ENCODE results near the gene MUC7. TPM values are rescaled to one million over a fixed set of nuclear protein-coding genes. Genes with fewer than 3 reads are reported as not detected.

Gene MUC7
- total RNA-seq = not detected in 2 replicates

DNA sequence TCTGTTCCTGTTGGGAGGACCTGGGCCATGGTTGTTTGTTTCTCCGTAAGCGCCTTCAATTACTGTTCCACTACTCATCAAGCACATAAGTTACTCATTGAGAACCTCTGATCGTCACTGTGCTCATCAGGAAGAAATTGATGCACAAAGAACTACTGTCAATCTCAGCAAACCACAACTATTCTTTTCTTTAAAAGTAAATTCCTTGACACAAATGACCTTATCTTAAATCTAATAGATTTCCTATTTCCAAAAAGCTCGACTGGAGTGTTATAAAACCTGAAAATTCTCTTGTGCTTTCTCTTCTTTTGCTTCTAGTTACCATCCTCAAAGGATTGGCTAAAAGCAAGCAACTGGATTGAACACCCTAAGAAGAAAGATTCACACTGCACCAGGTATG, at the start of gene MUC7:
Gene MUC7, plus strand, starts transcription at position 301 of the 400 bp plus-strand sequence. CDS start 1,825 bp downstream, outside the sequence.
- H3K4me1 Mint-ChIP-seq = no peaks in the 10 kb centered on the region
- no peaks in the 10 kb centered on the region for H3K27me3 Mint-ChIP-seq
- H3K36me3 Mint-ChIP-seq (ENCODE audit: low read depth) = no peaks in the 10 kb centered on the region
- TF ChIP-seq, protein P1, sequence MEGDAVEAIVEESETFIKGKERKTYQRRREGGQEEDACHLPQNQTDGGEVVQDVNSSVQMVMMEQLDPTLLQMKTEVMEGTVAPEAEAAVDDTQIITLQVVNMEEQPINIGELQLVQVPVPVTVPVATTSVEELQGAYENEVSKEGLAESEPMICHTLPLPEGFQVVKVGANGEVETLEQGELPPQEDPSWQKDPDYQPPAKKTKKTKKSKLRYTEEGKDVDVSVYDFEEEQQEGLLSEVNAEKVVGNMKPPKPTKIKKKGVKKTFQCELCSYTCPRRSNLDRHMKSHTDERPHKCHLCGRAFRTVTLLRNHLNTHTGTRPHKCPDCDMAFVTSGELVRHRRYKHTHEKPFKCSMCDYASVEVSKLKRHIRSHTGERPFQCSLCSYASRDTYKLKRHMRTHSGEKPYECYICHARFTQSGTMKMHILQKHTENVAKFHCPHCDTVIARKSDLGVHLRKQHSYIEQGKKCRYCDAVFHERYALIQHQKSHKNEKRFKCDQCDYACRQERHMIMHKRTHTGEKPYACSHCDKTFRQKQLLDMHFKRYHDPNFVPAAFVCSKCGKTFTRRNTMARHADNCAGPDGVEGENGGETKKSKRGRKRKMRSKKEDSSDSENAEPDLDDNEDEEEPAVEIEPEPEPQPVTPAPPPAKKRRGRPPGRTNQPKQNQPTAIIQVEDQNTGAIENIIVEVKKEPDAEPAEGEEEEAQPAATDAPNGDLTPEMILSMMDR (IDR thresholded peaks at IDR 0.05) = no peak
- no peak within 1 kb of the TSS for H3K27ac Mint-ChIP-seq
- peaks cover 9% of the 10 kb centered on the region for H3K9me3 Mint-ChIP-seq
- POLR2A ChIA-PET = no interaction called here
- ATAC-seq (ENCODE audit: low read depth) (no peak), DNase-seq (no peak)
- intact Hi-C loops (cut with micrococcal nuclease) = no loop called here
- CTCF ChIA-PET = no interaction called here
- no peak within 1 kb of the TSS for H3K4me3 Mint-ChIP-seq

DNA sequence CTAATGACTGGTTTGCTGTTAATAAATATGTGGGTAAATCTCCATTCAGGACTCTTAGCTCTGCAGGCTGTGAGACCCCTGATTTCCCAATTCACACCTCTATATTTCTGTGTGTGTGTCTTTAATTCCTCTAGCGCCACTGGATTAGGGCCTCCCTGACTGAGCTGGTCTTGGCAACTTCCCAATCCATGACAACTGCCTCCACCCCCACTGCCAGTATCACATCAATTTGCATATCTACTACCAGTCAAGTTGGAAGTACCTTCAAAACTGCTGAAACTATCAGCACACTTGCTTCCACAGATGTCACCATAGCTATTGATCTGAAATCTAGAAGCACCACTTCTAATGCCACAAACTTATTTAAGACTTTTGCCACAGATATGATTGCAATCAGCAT, 46.7 kb upstream of the MUC7 start:
- intact Hi-C loops (cut with micrococcal nuclease) = no loop called here
- H3K9me3 Mint-ChIP-seq = peaks cover 6% of the 10 kb centered on the region
- CTCF ChIA-PET = no interaction called here
- H3K4me1 Mint-ChIP-seq = no peaks in the 10 kb centered on the region
- no peak overlapping the region for H3K27ac Mint-ChIP-seq
- POLR2A ChIA-PET = no interaction called here
- TF ChIP-seq, protein P1 (IDR thresholded peaks at IDR 0.05) = no peak
- no peak overlapping the region for H3K4me3 Mint-ChIP-seq
- no peaks in the 10 kb centered on the region for H3K27me3 Mint-ChIP-seq
- no peaks in the 10 kb centered on the region for H3K36me3 Mint-ChIP-seq (ENCODE audit: low read depth)
- no peak for DNase-seq
- ATAC-seq (ENCODE audit: low read depth) = no peak

DNA sequence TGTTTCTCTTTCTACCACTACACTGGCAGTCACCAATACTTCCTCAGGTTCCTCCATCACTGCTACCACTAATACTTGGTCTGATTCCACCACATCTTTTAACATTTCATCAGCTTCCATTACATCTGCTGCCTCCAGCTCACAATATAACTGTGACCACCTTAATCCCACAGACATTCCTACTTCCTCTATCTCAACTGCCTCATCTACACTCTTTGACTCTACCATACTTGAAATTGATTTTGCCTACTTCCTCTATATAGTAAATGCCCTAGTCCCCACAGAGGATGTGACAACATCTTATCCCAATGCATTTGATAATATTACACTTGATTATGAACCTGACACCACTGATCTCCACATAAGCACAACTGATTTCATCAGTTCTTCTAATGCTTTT, 45.2 kb upstream of the MUC7 start:
- intact Hi-C loops (cut with micrococcal nuclease) = no loop called here
- ATAC-seq (ENCODE audit: low read depth) (no peak), DNase-seq (no peak)
- Mint-ChIP-seq H3K9me3 (peaks cover 6% of the 10 kb centered on the region), H3K36me3 (ENCODE audit: low read depth) (no peaks in the 10 kb centered on the region), H3K4me3 (no peak overlapping the region), H3K27me3 (no peaks in the 10 kb centered on the region), H3K27ac (no peak overlapping the region), H3K4me1 (no peaks in the 10 kb centered on the region)
- ChIA-PET POLR2A (no interaction called here), CTCF (no interaction called here)
- TF ChIP-seq, protein P1 (IDR thresholded peaks at IDR 0.05) = no peak

DNA sequence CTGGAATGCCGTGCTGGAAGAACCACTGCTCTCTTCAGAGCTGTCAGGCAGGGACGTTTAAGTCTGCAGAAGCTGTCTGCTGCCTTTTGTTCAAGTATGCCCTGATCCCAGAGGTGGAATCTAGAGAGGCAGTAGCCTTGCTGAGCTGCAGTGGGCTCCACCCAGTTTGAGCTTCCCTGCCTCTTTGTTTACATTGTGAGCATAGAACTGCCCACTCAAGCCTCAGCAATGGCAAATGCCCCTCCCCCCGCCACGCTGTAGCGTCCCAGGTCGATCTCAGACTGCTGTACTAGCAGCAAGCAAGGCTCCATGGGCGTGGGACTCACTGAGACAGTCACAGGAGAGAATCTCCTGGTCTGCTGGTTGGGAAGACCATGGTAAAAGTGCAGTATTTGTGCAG, 34.8 kb upstream of the MUC7 start:
- no peaks in the 10 kb centered on the region for H3K4me1 Mint-ChIP-seq
- ATAC-seq (ENCODE audit: low read depth) = no peak
- H3K9me3 Mint-ChIP-seq = peaks cover 2% of the 10 kb centered on the region
- H3K27me3 Mint-ChIP-seq = no peaks in the 10 kb centered on the region
- intact Hi-C loops (cut with micrococcal nuclease) = no loop called here
- ChIA-PET CTCF (no interaction called here), POLR2A (no interaction called here)
- no peak overlapping the region for H3K4me3 Mint-ChIP-seq
- H3K27ac Mint-ChIP-seq = no peak overlapping the region
- TF ChIP-seq, protein P1 (IDR thresholded peaks at IDR 0.05) = no peak
- no peak for DNase-seq
- no peaks in the 10 kb centered on the region for H3K36me3 Mint-ChIP-seq (ENCODE audit: low read depth)

DNA sequence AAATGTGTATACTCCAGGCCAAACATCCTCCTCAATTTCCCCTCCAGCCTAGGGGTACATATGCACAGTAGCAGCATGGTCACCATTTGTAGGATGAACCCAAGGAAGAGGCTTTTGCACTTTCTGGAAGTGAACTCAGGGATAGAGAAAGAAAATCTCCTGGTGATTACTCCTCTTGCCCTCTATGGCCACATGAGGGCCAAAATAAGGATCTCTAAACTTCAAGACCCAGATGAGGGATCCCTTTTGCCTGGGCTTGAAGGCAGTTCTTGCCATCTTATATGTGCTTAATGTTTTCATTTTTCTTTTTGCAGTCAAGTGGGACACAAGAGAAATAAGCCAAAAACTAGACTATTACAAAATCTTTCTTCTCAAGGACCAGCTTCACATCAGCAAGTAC, 29.5 kb upstream of the MUC7 start:
- Mint-ChIP-seq H3K36me3 (ENCODE audit: low read depth) (no peaks in the 10 kb centered on the region), H3K27ac (no peak overlapping the region), H3K4me1 (no peaks in the 10 kb centered on the region), H3K27me3 (no peaks in the 10 kb centered on the region), H3K9me3 (no peaks in the 10 kb centered on the region), H3K4me3 (no peak overlapping the region)
- intact Hi-C loops (cut with micrococcal nuclease) = no loop called here
- no peak for ATAC-seq (ENCODE audit: low read depth)
- DNase-seq = no peak
- ChIA-PET CTCF (no interaction called here), POLR2A (no interaction called here)
- TF ChIP-seq, protein P1 (IDR thresholded peaks at IDR 0.05) = no peak

All from activated B cell treated with CpG ODN at 0.5 μM for 24 hours (primary cell).